CD4-positive, alpha-beta memory T cell (primary cell): ENCODE measurements around the gene MAGEA3. TPM values are rescaled to one million over a fixed set of nuclear protein-coding genes. Genes with fewer than 3 reads are reported as not detected.
"Not testable (repeated sequence)": the region's sequence is repeated elsewhere in the genome, so short reads cannot be mapped to it uniquely, and the experiment has no call there.

ENCODE experiments used
- CTCF ChIA-PET: fragments of 350-600 bp; sonication (Branson Sonifier 250); formaldehyde crosslinking; loops from one replicate; lab custom pipeline; 2021; ENCODE audit warnings: inconsistent platforms; ENCODE audit not compliant: partially characterized antibody; lab: Charles Lee
- POLR2A ChIA-PET: fragments of 350-600 bp; sonication (Branson Sonifier 250); formaldehyde crosslinking; loops from one replicate; lab custom pipeline; 2021; ENCODE audit not compliant: partially characterized antibody; lab: Charles Lee
- DNase-seq, 5 donors: peaks; one replicate each; pipeline versions ENCODE4 v3.0.0 to v3.0.0-alpha.2; 2020 to 2022; ENCODE audit warnings: mixed read lengths in 1 of 5
- H3K27ac ChIP-seq: one replicate; pipeline ENCODE4 v1.7.0; 2013; ENCODE audit warnings: low read depth, low read length
- H3K27me3 ChIP-seq: 2 replicates; pipeline ENCODE4 v1.7.0; 2013; ENCODE audit warnings: mild to moderate bottlenecking, low read length, moderate library complexity; ENCODE audit not compliant: insufficient read depth
- H3K36me3 ChIP-seq: 2 replicates; pipeline ENCODE4 v1.7.0; 2013; ENCODE audit warnings: mild to moderate bottlenecking, low read length, moderate library complexity; ENCODE audit not compliant: insufficient read depth
- H3K4me1 ChIP-seq: 2 replicates; pipeline ENCODE4 v1.7.0; 2013; ENCODE audit warnings: mild to moderate bottlenecking, low read length, moderate library complexity; ENCODE audit not compliant: insufficient read depth
- H3K4me3 ChIP-seq, 2 donors: one replicate each; pipeline ENCODE4 v1.7.0; 2013; ENCODE audit warnings: low read length in 2 of 2, mild to moderate bottlenecking in 1 of 2
- H3K9me3 ChIP-seq, 2 donors: one replicate each; pipeline ENCODE4 v1.7.0; 2013; ENCODE audit warnings: low read length in 2 of 2, control low read depth in 1 of 2; ENCODE audit not compliant: control insufficient read depth in 1 of 2
- H3K27ac Mint-ChIP-seq, 7 donors: one replicate each; pipeline ENCODE4 v1.8.0; 2020 to 2021; ENCODE audit warnings: mixed read lengths in 7 of 7, mild to moderate bottlenecking in 6 of 7, inconsistent platforms in 3 of 7, moderate library complexity in 3 of 7
- H3K27me3 Mint-ChIP-seq, 2 donors: one replicate each; pipeline ENCODE4 v1.8.0; 2020 to 2021; ENCODE audit warnings: mixed read lengths in 2 of 2
- H3K36me3 Mint-ChIP-seq, 2 donors: one replicate each; pipeline ENCODE4 v1.8.0; 2020 to 2021; ENCODE audit warnings: mixed read lengths in 2 of 2, inconsistent platforms in 1 of 2, mild to moderate bottlenecking in 1 of 2
- H3K4me1 Mint-ChIP-seq, 4 donors: one replicate each; pipeline ENCODE4 v1.8.0; 2020 to 2021; ENCODE audit warnings: mixed read lengths in 4 of 4, mild to moderate bottlenecking in 1 of 4
- H3K4me3 Mint-ChIP-seq, 8 donors: one replicate each; pipeline ENCODE4 v1.8.0; 2020 to 2021; ENCODE audit warnings: mixed read lengths in 8 of 8, mild to moderate bottlenecking in 7 of 8, moderate library complexity in 6 of 8, inconsistent platforms in 3 of 8
- H3K9me3 Mint-ChIP-seq, 8 donors: one replicate each; pipeline ENCODE4 v1.8.0; 2020 to 2021; ENCODE audit warnings: mixed read lengths in 8 of 8, mild to moderate bottlenecking in 5 of 8, inconsistent platforms in 3 of 8, moderate library complexity in 1 of 8
- intact Hi-C: fragments of 100-400 bp; cut with micrococcal nuclease; formaldehyde crosslinking; loops from one replicate; pipeline ENCODE4 v1.15.1; 2023
- polyA plus RNA-seq, 2 donors: library from polyadenylated mRNA; unstranded; fragments of 300-500 nt; fragmentation: Illumina TruSeq; gene quantifications; one replicate each; pipeline ENCODE4 v1.2.3, GENCODE V29; 2021
- total RNA-seq, 2 experiments: library from RNA; stranded (reverse); gene quantifications; one replicate each; pipeline ENCODE4 v1.2.3, GENCODE V29; 2021

Gene MAGEA3
- not detected for total RNA-seq
- not detected for polyA plus RNA-seq

- H3K36me3 ChIP-seq, DNase-seq, H3K27me3 Mint-ChIP-seq, H3K4me1 ChIP-seq, H3K36me3 Mint-ChIP-seq, H3K4me3 Mint-ChIP-seq, intact Hi-C loops, H3K4me1 Mint-ChIP-seq, H3K27me3 ChIP-seq, POLR2A ChIA-PET, H3K9me3 ChIP-seq, H3K4me3 ChIP-seq, H3K9me3 Mint-ChIP-seq, H3K27ac Mint-ChIP-seq, H3K27ac ChIP-seq, CTCF ChIA-PET: not testable (repeated sequence)
Measured at GRCh38 chrX:152697952-152698931, at the start of gene MAGEA3. Gene MAGEA3, plus strand, starts transcription at chrX:152698794. Its CDS starts 2,039 bp downstream, at chrX:152700833.

GRCh38 chrX:152652060-152652459 lies 46.5 kb upstream of the MAGEA3 start:
- no peak overlapping the region for H3K4me3 ChIP-seq
- intact Hi-C loops, result no loop called here
- no peaks in the 10 kb centered on the region for H3K36me3 Mint-ChIP-seq
- H3K36me3 ChIP-seq, result no peaks in the 10 kb centered on the region
- H3K27me3 ChIP-seq, result no peaks in the 10 kb centered on the region
- H3K4me1 ChIP-seq, result no peaks in the 10 kb centered on the region
- DNase-seq, result no peak
- ChIA-PET CTCF (no interaction called here), POLR2A (no interaction called here)
- H3K9me3 ChIP-seq, result no peaks in the 10 kb centered on the region
- no peak overlapping the region for H3K4me3 Mint-ChIP-seq
- H3K4me1 Mint-ChIP-seq, result no peaks in the 10 kb centered on the region
- no peak overlapping the region for H3K27ac ChIP-seq
- peaks cover 0 to 2% (median 0%) of the 10 kb centered on the region in 8 donors for H3K9me3 Mint-ChIP-seq
- H3K27me3 Mint-ChIP-seq, result peaks cover 0 to 4% of the 10 kb centered on the region in 2 donors
- H3K27ac Mint-ChIP-seq, result no peak overlapping the region

DNA sequence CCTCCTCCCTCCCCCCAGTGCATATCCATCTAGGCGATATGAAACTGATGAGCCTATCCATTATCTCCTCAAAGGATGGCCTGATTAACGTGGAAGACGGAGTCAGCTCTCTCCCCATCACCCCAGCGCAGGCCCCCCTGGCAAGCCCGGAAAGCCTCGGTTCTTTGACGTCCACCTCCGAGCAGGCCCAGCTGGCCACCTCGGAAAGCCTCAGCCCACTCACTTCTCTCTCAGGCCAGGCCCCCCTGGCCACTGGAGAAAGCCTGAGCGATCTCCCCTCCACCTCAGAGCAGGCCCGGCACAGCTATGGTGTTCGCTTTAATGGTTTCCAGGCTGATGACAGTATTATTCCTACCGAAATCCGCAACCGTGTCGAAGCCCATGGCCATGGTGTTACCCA lies 46.1 kb upstream of the MAGEA3 start:
- Histone ChIP-seq H3K4me3 (no peak overlapping the region), H3K36me3 (no peaks in the 10 kb centered on the region), H3K27ac (no peak overlapping the region), H3K27me3 (no peaks in the 10 kb centered on the region), H3K4me1 (no peaks in the 10 kb centered on the region), H3K9me3 (no peaks in the 10 kb centered on the region)
- Mint-ChIP-seq H3K9me3 (peaks cover 0 to 2% (median 0%) of the 10 kb centered on the region in 8 donors), H3K27ac (no peak overlapping the region), H3K4me1 (no peaks in the 10 kb centered on the region), H3K27me3 (peaks cover 0 to 4% of the 10 kb centered on the region in 2 donors), H3K4me3 (no peak overlapping the region), H3K36me3 (no peaks in the 10 kb centered on the region)
- CTCF ChIA-PET, result no interaction called here
- no peak for DNase-seq
- POLR2A ChIA-PET, result no interaction called here
- intact Hi-C loops, result no loop called here

DNA sequence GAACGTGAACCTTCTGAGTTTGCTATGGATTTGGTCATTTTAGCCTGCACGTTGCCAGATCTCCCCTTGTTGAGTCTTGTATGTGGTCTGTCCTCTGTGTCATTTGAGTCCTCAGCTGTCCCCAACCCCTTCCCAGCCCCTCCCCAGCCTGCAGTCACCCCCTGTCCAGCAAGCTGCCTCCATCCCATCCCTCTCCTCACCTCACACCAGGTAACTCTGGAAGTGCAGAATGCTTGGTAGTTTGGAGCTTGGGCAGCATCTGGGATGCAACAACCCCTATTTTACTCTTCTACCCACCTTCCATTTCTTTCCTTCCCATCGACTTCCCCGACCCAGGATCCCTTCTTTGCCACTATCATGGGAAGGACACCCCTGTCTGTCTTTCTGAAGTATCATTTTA lies 42.5 kb upstream of the MAGEA3 start:
- H3K4me3 Mint-ChIP-seq, result no peak overlapping the region
- H3K9me3 ChIP-seq, result no peaks in the 10 kb centered on the region
- intact Hi-C loops, result no loop called here

GRCh38 chrX:152656890-152657289 lies 41.7 kb upstream of the MAGEA3 start:
- ChIA-PET CTCF (no interaction called here), POLR2A (no interaction called here)
- Mint-ChIP-seq H3K4me3 (no peak overlapping the region), H3K4me1 (no peaks in the 10 kb centered on the region), H3K9me3 (peaks cover 0 to 2% (median 0%) of the 10 kb centered on the region in 8 donors), H3K36me3 (no peaks in the 10 kb centered on the region), H3K27me3 (peaks cover 0 to 4% of the 10 kb centered on the region in 2 donors), H3K27ac (no peak overlapping the region)
- no peak overlapping the region for H3K4me3 ChIP-seq
- H3K4me1 ChIP-seq, result no peaks in the 10 kb centered on the region
- H3K27me3 ChIP-seq, result no peaks in the 10 kb centered on the region
- intact Hi-C loops, result no loop called here
- no peak for DNase-seq
- H3K27ac ChIP-seq, result no peak overlapping the region
- H3K36me3 ChIP-seq, result no peaks in the 10 kb centered on the region
- H3K9me3 ChIP-seq, result no peaks in the 10 kb centered on the region

More for the DNA sequence above, 42.5 kb upstream of the MAGEA3 start:
- no peaks in the 10 kb centered on the region for H3K4me1 Mint-ChIP-seq
- CTCF ChIA-PET, result no interaction called here
- H3K27ac Mint-ChIP-seq, result no peak overlapping the region
- H3K9me3 Mint-ChIP-seq, result peaks cover 0 to 2% (median 0%) of the 10 kb centered on the region in 8 donors
- Histone ChIP-seq H3K27me3 (no peaks in the 10 kb centered on the region), H3K4me3 (no peak overlapping the region), H3K36me3 (no peaks in the 10 kb centered on the region), H3K4me1 (no peaks in the 10 kb centered on the region), H3K27ac (no peak overlapping the region)
- POLR2A ChIA-PET, result no interaction called here
- no peak for DNase-seq
- peaks cover 0 to 4% of the 10 kb centered on the region in 2 donors for H3K27me3 Mint-ChIP-seq
- no peaks in the 10 kb centered on the region for H3K36me3 Mint-ChIP-seq

DNA sequence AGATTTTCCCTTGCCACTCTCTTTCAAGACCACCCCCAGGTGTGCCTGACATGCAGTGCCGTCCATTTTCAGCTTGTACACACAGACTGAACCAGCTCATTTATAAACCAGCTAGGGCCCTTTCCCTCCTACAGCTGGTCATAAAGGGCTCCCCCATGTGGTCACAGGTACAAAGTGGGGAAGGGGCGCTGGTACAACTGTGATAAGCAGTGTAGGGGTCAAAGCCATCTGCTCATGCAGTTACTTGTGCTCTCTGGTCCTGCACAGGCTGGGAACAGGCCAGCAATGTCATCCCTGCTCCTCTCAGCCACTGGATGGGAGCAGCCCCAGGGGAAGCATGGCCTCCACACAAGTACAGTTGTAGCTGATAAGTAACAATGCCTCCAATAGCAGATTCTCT lies 40.3 kb upstream of the MAGEA3 start:
- no peak overlapping the region for H3K4me3 Mint-ChIP-seq
- no peak overlapping the region for H3K27ac ChIP-seq
- ChIA-PET CTCF (interaction anchor here (1.1 kb wide), 1 partner anchor 23 kb away, joined by 3 read pairs; no protein-coding TSS in a partner anchor), POLR2A (no interaction called here)
- H3K9me3 Mint-ChIP-seq, result peaks cover 0 to 4% (median 0%) of the 10 kb centered on the region in 8 donors
- H3K36me3 ChIP-seq, result no peaks in the 10 kb centered on the region
- peaks cover 1 to 4% of the 10 kb centered on the region in 2 donors for H3K27me3 Mint-ChIP-seq
- DNase-seq, result no peak
- intact Hi-C loops, result no loop called here
- H3K9me3 ChIP-seq, result no peaks in the 10 kb centered on the region
- H3K4me3 ChIP-seq, result no peak overlapping the region
- no peak overlapping the region for H3K27ac Mint-ChIP-seq
- no peaks in the 10 kb centered on the region for H3K4me1 Mint-ChIP-seq
- no peaks in the 10 kb centered on the region for H3K36me3 Mint-ChIP-seq
- no peaks in the 10 kb centered on the region for H3K27me3 ChIP-seq
- no peaks in the 10 kb centered on the region for H3K4me1 ChIP-seq

GRCh38 chrX:152663086-152663485 lies 35.5 kb upstream of the MAGEA3 start:
- ChIA-PET CTCF (no interaction called here), POLR2A (no interaction called here)
- DNase-seq, result no peak
- Mint-ChIP-seq H3K4me3 (no peak overlapping the region), H3K4me1 (no peaks in the 10 kb centered on the region), H3K9me3 (peaks cover 0 to 26% (median 4%) of the 10 kb centered on the region in 8 donors), H3K36me3 (no peaks in the 10 kb centered on the region), H3K27ac (no peak overlapping the region), H3K27me3 (peaks cover 2 to 3% of the 10 kb centered on the region in 2 donors)
- Histone ChIP-seq H3K4me3 (no peak overlapping the region), H3K27me3 (no peaks in the 10 kb centered on the region), H3K27ac (no peak overlapping the region), H3K36me3 (no peaks in the 10 kb centered on the region), H3K9me3 (no peaks in the 10 kb centered on the region), H3K4me1 (no peaks in the 10 kb centered on the region)
- intact Hi-C loops, result no loop called here
